GM18520 (cell line): ENCODE results near the gene LCN15.
"Not testable (repeated sequence)": the region's sequence is repeated elsewhere in the genome, so short reads cannot be mapped to it uniquely, and the experiment has no call there.

Experiments
- ATAC-seq: cut with Tn5 transposase; IDR thresholded peaks from one replicate; pipeline ENCODE4 v1.9.1; 2021; ENCODE audit not compliant: unreplicated experiment

The LCN15 gene

DNA sequence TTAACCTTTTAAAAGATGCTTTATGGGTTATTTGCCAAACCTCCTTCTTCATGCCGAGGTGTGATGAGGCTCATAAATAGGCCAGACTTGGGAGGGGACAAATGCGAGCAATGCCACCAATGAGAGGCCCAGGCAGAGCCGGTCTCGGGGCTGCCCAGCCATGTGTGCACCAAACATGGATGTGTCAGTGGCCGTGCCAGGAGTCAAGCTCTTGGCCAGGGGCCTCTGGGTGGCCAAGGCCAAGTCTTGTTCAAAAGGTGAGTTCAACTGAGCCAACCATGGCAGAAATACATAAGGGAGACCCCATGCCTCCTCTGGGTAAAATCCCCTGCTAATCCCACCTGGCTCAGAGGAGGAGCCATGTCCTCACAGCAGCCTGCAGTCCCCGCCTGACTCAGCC, 10.9 kb upstream of the LCN15 start:
- no peak for ATAC-seq

DNA sequence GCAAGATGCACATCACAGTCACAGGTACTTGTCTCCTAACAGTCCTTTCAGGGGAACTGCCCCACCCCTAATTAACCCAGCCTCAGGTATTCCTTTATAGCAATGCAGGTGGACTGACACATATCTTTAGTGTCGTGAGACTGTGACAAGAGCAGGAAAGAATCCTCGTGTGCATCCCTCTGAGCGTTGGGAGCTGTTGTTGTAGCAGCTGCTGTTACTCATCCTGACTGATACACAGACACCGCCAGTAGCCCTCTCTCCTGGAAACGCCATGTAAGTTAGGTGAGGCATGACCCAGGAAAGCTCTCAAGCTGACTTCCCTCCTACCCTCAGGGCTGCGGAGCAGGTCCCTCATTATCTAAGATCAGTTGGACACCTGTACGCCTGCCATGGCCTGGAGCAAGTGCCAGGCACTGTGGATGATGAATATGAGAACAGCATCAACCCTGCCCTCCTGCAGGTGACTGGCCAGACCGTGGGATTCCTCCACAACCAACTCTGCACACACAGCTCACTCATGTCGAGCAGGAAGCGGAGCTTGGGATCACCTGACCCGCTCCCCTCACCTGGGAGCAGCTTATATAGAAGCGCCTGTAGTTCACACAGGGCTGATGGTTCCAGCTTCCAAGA, 10.2 kb upstream of the LCN15 start:
- ATAC-seq = no peak

DNA sequence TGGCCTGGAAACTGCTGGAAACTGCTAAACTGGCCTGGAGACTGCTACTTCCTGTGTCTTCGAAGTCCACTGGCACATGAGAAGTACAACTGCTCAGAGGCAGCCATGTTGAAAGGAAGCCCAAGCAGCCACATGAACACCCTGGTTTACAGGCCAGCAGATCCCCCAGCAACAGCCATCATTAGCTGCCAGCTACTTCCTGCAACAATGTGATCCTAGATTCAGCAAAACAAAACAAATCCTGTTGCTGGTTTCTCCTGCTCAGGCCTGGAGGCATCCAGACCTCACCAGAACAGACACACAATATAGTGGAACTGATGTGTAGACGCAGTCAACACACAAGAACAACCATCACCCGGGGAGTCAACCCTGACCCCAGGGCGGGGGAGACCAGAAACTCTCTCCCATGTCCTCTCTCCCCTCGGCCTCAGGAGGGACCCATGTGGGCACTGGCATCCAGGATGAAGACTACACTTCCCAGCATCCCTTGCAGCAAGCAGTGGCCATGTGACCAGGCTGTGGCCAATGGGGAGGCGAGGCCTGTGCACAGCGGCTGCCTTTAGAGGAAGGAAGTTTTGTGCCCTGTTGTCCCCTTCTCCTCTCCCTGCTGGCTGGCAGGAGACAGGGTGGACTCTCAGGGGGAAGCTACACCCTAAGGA, 9.2 kb upstream of the LCN15 start:
- ATAC-seq = no peak

DNA sequence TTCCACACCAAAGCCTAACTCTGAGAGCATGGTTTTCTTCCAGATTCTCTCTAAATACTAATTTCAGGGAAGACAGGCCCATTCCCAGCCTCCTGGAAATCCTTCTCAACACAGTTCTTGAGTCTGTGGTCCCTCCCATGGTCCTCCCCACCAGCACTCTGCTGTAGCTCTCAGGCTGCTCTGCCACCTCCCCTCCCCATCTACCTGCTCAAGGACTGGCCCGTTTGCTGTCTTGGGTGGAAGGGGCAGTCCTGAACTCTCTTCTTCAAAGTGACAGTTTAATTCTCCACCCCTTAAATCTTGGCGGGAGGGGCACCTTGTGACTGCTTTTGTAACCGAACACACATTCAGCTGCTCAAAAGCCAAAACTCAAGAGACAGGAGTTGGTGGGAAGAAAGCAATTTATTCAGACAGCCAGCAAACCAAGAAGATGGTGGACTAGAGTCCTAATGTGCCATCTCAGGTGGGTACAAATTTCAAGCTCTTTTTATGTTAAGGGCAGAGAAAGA, 7.6 kb upstream of the LCN15 start:
- ATAC-seq = no peak

DNA sequence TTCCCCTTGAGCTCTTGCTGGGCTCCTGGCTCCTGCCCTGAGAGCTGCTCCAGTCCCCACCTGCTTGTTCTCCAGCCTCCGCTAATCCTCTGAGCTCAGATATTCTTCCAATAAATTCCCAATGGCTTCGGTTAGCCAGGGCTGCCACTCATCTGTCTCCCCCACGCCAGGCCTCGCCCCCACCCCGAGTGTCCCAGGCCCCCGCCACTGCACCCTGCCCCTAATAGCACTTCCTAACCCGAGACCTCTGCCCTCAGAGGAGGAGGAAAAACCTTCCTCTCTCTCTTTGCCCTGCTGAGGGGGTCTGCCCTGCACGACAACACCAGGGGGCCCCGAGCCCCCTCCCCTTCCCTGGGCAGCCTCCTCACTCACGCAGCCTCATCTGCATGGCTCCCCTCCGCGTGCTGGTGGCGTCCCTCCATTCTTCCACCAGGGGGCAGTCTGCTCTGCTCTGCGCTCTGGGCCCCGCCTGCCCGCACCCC, 5.4 kb upstream of the LCN15 start:
- ATAC-seq = no peak

DNA sequence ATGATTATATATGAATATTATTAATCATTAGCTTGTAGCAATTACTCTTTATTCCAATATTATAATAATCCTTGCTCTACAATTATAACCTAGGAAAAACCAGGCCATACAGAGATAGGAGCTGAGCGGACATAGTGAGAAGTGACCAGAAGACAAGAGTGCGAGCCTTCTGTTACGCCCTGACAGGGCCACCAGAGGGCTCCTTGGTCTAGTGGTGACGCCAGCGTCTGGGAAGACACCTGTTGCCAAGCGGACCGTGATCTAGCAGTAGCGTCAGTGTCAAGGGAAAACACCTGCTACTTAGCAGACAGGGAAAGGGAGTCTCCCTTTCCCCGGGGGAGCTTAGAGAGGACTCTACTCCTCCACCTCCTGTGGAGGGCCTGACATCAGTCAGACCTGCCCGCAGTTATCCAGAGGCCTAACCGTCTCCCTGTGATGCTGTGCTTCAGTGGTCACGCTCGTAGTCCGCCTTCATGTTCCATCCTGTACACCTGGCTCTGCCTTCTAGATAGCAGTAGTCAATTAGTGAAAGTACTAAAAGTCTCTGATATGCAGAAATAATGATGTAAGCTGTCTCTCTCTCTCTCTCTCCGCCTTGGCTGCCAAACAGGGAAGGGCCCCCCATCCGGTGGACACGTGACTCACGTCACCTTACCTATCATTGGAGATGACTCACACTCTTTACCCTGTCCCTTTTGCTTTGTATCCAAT, 2.2 kb upstream of the LCN15 start:
- not testable (repeated sequence) for ATAC-seq

GRCh38 chr9:136765745-136766409, 1.6 kb upstream of the LCN15 start:
- peak; percentile 43 for ATAC-seq

GRCh38 chr9:136765041-136765440, 723 bp upstream of the LCN15 start:
- no peak for ATAC-seq

GRCh38 chr9:136763649-136764035, 676 bp downstream of the LCN15 start:
- no peak for ATAC-seq

DNA sequence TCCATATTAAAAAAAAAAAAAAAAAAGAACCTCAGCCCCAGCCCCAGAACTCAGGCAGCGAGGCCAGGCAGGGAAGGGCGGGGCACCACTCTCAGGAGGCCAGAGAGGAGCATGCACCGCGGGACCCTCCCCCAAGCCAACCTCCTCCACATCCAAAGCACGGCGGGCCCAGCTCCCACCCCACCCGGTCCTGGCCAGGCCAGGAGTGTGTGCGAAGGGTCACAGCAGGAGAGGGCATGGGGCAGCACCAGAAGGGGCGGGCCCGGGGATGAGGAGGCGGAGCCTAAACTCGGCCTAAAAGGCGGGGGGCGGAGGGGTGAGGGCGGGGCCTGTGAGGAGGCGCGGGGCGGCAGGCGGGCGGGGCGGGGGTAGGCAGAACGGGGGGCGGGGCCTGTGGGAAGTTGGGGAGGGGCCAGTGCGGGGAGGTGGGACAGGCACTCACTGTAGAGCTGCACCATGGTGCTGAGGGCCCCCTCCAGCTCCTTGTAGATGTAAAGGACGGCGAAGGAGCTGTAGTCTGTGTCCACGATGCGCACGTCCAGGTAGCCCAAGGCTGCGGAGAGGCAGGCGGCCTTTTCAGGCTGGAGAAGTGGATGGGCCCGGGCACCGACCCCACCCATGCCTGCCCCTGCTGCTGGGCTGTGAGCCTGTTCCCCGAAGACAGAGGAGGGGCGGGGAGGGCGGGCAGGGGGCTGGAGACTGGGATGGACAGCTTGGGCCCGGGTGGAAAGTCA, 1.2 kb downstream of the LCN15 start:
- ATAC-seq = no peak

GRCh38 chr9:136762221-136762691, 2.1 kb downstream of the LCN15 start:
- no peak for ATAC-seq

DNA sequence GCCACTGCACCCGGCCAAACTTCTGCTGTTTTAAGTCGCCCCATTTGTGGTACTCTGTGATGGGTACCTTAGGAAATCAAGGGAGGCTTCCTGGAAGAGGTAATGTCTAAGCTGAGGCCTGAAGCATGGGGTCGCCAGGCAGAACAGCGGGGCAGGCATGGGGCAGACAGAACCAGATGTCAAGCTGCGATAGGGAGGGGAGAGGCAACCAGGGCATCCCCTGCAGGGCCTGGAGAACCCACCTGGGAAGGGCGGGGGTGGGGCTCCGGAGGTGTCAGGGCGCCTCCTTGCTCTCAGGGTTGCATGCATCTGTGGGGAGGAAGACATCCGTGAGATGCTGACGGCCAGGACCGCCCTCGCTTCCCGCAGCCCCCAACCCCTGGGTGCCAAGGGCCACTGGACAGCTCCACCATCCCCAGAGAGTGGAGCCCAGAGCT, 2.8 kb downstream of the LCN15 start:
- no peak for ATAC-seq

GRCh38 chr9:136760834-136761544, 3.3 kb downstream of the LCN15 start:
- ATAC-seq = not testable (repeated sequence)

DNA sequence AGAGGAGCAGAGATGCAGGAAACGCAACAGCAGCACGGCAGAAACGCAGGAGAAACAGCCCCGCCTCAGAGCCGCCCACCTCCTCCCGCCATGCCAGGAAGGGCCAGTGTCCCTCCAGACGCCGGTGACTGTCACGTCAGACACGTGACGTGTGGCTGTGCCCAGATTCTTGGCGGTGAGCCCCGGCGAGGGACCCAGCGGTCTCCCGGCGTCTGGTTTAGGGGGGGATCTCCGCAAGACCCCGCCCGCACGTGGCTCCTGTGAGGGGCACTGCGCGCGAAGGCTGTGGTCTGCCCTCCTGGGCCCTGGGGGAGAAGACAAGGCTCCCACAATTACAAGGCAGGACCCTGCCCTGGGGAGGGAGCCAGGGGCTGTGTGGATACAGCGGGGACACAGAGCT, 3.9 kb downstream of the LCN15 start:
- no peak for ATAC-seq

- no peak for ATAC-seq
Observed at GRCh38 chr9:136759436-136760325, 4.6 kb downstream of the LCN15 start.

- ATAC-seq = no peak
Observed at GRCh38 chr9:136759001-136759400, 5.3 kb downstream of the LCN15 start.

DNA sequence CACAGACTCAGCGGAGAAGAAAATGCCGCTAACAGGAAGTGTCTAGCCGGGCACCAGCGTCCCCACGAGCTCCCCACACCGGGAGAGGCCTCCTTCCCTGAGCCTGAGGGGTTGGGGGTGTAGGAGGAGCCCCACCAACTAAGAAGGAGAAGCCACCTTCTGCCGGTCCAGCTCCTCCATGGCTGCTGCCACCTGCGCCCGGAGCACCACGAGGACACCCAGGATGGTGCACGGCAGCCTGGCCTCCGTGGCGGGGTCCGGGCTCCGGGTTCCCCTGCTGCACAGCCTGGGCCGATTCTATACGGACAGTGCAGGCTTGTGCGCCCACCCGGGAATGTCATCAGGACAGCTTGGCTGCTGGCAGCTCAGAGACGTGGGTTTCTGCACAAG, 6.6 kb downstream of the LCN15 start:
- ATAC-seq = no peak

GRCh38 chr9:136757328-136757727, 7.0 kb downstream of the LCN15 start:
- ATAC-seq = no peak

DNA sequence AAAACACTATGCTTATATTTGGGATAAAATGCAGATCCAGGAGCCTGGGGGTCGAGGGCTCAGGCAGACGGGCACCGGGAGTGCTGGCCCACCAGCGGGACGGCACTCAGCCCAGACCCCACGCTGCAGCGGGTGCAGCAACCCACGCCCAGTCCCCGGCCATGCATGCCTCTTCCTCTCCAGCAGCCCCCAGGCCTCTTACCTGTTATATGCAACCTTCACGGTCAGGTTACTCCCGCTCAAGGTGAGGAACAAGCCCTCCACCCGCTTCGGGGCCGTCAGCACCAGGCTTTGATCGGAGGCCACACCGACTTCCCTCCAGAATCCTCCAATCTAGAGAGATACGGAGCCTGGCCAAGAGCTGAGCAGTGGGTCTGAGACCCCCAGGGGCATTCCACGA, 7.5 kb downstream of the LCN15 start:
- ATAC-seq = no peak
